Endothelial cell of umbilical vein (primary cell): ENCODE measurements around the gene JMJD8. TPM values are rescaled to one million over a fixed set of nuclear protein-coding genes. Genes with fewer than 3 reads are reported as not detected.

Source experiments
- BruUV-seq: library from RNA; stranded (reverse); fragments of 400-500 nt; replicated peaks from 2 replicates; lab custom pipeline; 2021; lab: Mats Ljungman, UMichigan
- CTCF ChIA-PET: fragments of 300-600, 350-600 bp; sonication (Branson Sonifier 250); formaldehyde crosslinking; loops from one replicate; lab custom pipeline; 2021; ENCODE audit warnings: antibody characterized with exemption, inconsistent platforms; lab: Charles Lee
- POLR2A ChIA-PET: fragments of 300-600, 350-600 bp; sonication (Branson Sonifier 250); formaldehyde crosslinking; loops from one replicate; lab custom pipeline; 2021; ENCODE audit warnings: antibody characterized with exemption, inconsistent platforms; lab: Charles Lee
- DNase-seq: peaks from one replicate; pipeline ENCODE4 v3.0.0-alpha.2; 2011; ENCODE audit warnings: low read depth, low spot score
- FAIRE-seq: peaks from 2 replicates; lab custom pipeline; 2011; peaks lifted over from hg19 to GRCh38; lab: Jason Lieb, UNC
- H2AFZ ChIP-seq: 2 replicates; pipeline ENCODE4 v1.6.0; 2012; ENCODE audit warnings: low read depth, low read length, control low read depth, inconsistent platforms
- H3K27ac ChIP-seq: 2 replicates; pipeline ENCODE4 v1.5.1; 2011; ENCODE audit warnings: low read depth, mild to moderate bottlenecking, control low read depth, low read length, moderate library complexity; ENCODE audit not compliant: insufficient read depth
- H3K27me3 ChIP-seq, 2 experiments: 2 replicates each; pipeline versions ENCODE4 v1.6.0 to v1.6.1; 2011; ENCODE audit warnings: low read length in 2 of 2, mixed read lengths in 1 of 2; ENCODE audit not compliant: control insufficient read depth in 2 of 2, insufficient read depth in 2 of 2
- H3K36me3 ChIP-seq, 2 experiments: 2 replicates in 1 of 2; 3 replicates in 1 of 2; pipeline ENCODE4 v1.5.1; 2011; ENCODE audit warnings: low read length in 2 of 2, mild to moderate bottlenecking in 1 of 2, moderate library complexity in 1 of 2; ENCODE audit not compliant: control insufficient read depth in 2 of 2, insufficient read depth in 2 of 2; ENCODE audit errors: extremely low read depth in 1 of 2
- H3K4me1 ChIP-seq: 3 replicates; pipeline ENCODE4 v1.5.1; 2011; ENCODE audit warnings: mild to moderate bottlenecking, low read length; ENCODE audit not compliant: control insufficient read depth, insufficient read depth; ENCODE audit errors: extremely low read depth
- H3K4me2 ChIP-seq: 2 replicates; pipeline ENCODE4 v1.6.1; 2011; ENCODE audit warnings: low read length, control low read depth, mixed read lengths; ENCODE audit not compliant: insufficient read depth
- H3K4me3 ChIP-seq, 3 experiments: fragments of 200-600 bp in 1 of 3; sonication (generic), shearing (Covaris generic) in 1 of 3; replicated peaks in 1 of 3; 2 replicates each; pipeline ENCODE4 v1.5.1; 2011 to 2016; ENCODE audit warnings: control low read depth in 3 of 3, low read length in 3 of 3, mild to moderate bottlenecking in 2 of 3, inconsistent platforms in 1 of 3, low read depth in 1 of 3, moderate library complexity in 1 of 3; ENCODE audit not compliant: insufficient read depth in 1 of 3
- H3K79me2 ChIP-seq: 2 replicates; pipeline ENCODE4 v1.6.0; 2012; ENCODE audit warnings: low read length, inconsistent platforms; ENCODE audit not compliant: control insufficient read depth, insufficient read depth
- H3K9ac ChIP-seq: replicated peaks from 2 replicates; pipeline ENCODE3; 2011; ENCODE audit warnings: low read length, control low read depth; ENCODE audit not compliant: insufficient read depth; ENCODE audit errors: extremely low read depth
- H3K9me1 ChIP-seq: replicated peaks from 3 replicates; pipeline ENCODE4 v1.6.0; 2011; ENCODE audit warnings: mild to moderate bottlenecking, low read length; ENCODE audit not compliant: control insufficient read depth, insufficient read depth; ENCODE audit errors: extremely low read depth
- H3K9me3 ChIP-seq: replicated peaks from 2 replicates; pipeline ENCODE4 v1.5.1; 2012; ENCODE audit warnings: low read length, inconsistent platforms; ENCODE audit not compliant: control insufficient read depth, insufficient read depth
- H4K20me1 ChIP-seq: replicated peaks from 2 replicates; pipeline ENCODE3; 2011; ENCODE audit warnings: mild to moderate bottlenecking, low read length; ENCODE audit not compliant: control insufficient read depth, insufficient read depth; ENCODE audit errors: extremely low read depth
- CTCF ChIP-seq, 2 donors: IDR thresholded peaks; 1 replicate in 1 of 2; 2 replicates in 1 of 2; pipeline ENCODE4 v1.5.1; 2011; ENCODE audit warnings: low read length in 2 of 2, mild to moderate bottlenecking in 2 of 2, moderate library complexity in 2 of 2, control low read depth in 1 of 2, inconsistent platforms in 1 of 2, low read depth in 1 of 2; ENCODE audit not compliant: insufficient read depth in 1 of 2; ENCODE audit errors: extremely low read depth in 1 of 2
- EZH2 ChIP-seq: IDR thresholded peaks from 2 replicates; pipeline ENCODE4 v1.6.1; 2012; ENCODE audit warnings: borderline replicate concordance, low read depth, mild to moderate bottlenecking, moderate library complexity, low read length, inconsistent platforms; ENCODE audit not compliant: severe bottlenecking
- FOS ChIP-seq: IDR thresholded peaks from 2 replicates; pipeline ENCODE4 v1.6.1; 2011; ENCODE audit warnings: mild to moderate bottlenecking, low read length, moderate library complexity, borderline replicate concordance; ENCODE audit not compliant: insufficient read depth
- GATA2 ChIP-seq: IDR thresholded peaks from 2 replicates; pipeline ENCODE4 v1.7.0; 2011; ENCODE audit warnings: low read depth, mild to moderate bottlenecking, moderate library complexity, mixed read lengths, low read length; ENCODE audit not compliant: insufficient read length, insufficient read depth
- JUN ChIP-seq: IDR thresholded peaks from 2 replicates; pipeline ENCODE4 v1.6.1; 2011; ENCODE audit warnings: borderline replicate concordance, low read depth; ENCODE audit not compliant: insufficient read length, insufficient read depth
- MAX ChIP-seq: IDR thresholded peaks from 2 replicates; pipeline ENCODE4 v1.6.1; 2011; ENCODE audit not compliant: insufficient read depth, insufficient read length
- MYC ChIP-seq: IDR thresholded peaks from one replicate; pipeline ENCODE4 v1.6.1; 2011; ENCODE audit warnings: mild to moderate bottlenecking, low read depth, low read length
- POLR2A ChIP-seq: IDR thresholded peaks from 2 replicates; pipeline ENCODE4 v1.6.1; 2012; ENCODE audit warnings: low read depth, mild to moderate bottlenecking, control low read depth, low read length
- POLR2AphosphoS5 ChIP-seq: IDR thresholded peaks from 2 replicates; pipeline ENCODE4 v1.6.1; 2012; ENCODE audit warnings: low read depth, mild to moderate bottlenecking, control low read depth, low read length, moderate library complexity; ENCODE audit not compliant: insufficient read depth
- dilution Hi-C: fragments of 300-500 bp; cut with MboI; formaldehyde crosslinking; loops from one replicate; pipeline ENCODE4 v1.15.0; 2019; ENCODE audit warnings: low sequenced_read_pairs; ENCODE audit not compliant: extremely low pct_ligation_motif_present
- intact Hi-C: fragments of 100-400 bp; cut with micrococcal nuclease; formaldehyde crosslinking; loops from one replicate; pipeline ENCODE4 v1.10.0; 2022
- polyA plus RNA-seq, 4 experiments: library from polyadenylated mRNA; depleted of rRNA in 3 of 4; stranded (reverse) in 3 of 4; unstranded in 1 of 4; fragments of >200 nt; gene quantifications; 2 replicates each; pipeline versions ENCODE4 v1.2.1 to v1.2.3, GENCODE V29; 2011 to 2012; ENCODE audit warnings: missing spikeins in 1 of 4
- total RNA-seq: library from RNA; stranded (reverse); gene quantifications from 2 replicates; pipeline ENCODE4 v1.2.3, GENCODE V29; 2021

Gene JMJD8
- total and polyA plus RNA-seq, 2 donors (not counting 3 experiments of a cell fraction or from before 2014, with no cell fraction given) = 55.1 to 102 TPM

DNA sequence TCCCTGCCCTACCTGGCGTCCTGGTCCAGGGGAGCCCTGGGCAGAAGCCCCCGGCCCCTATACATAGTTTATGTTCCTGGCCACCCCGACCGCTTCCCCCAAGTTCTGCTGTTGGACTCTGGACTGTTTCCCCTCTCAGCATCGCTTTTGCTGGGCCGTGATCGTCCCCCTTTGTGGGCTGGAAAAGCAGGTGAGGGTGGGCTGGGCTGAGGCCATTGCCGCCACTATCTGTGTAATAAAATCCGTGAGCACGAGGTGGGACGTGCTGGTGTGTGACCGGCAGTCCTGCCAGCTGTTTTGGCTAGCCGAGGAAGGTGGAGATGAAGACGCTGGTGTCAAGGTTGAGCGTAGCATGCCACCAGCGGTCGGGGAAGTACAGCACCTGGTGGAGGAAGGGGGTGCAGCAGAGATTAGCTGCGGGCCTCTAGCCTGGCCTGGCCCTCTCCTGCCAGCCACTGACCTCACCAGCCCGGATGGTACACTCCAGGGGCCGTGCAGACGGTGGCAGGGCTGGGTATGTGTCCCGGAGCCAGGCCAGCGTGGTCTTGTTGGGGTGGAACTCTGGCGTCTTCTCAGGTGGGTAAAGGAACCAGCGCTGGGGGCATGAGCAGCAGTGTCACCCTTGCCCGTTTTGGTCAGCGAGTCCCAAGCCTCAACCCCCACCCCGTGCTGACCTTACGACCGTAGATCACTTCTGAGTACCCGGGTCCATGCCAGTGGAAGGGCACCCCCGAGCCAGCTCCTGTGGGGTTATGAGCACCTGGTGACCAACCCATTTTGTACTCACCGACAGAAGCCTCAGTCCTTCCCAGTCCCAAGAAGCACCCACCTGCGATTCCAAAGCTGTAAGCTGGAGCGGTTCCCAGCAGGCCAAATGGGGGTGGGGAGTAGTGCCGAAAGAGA is 1.4 kb downstream of the JMJD8 start:
- Histone ChIP-seq H3K4me2 (no peak overlapping the region), H3K79me2 (peaks cover 31% of the 10 kb centered on the region), H3K4me3 (no peak overlapping the region), H3K4me1 (peaks cover 20% of the 10 kb centered on the region), H3K27ac (no peak overlapping the region), H3K27me3 (no peaks in the 10 kb centered on the region), H3K9me1 (no peaks in the 10 kb centered on the region), H3K9me3 (no peaks in the 10 kb centered on the region), H3K9ac (no peak overlapping the region), H4K20me1 (no peaks in the 10 kb centered on the region), H3K36me3 (peaks cover 7 to 19% of the 10 kb centered on the region in 2 experiments), H2AFZ (no peak overlapping the region)
- ChIA-PET POLR2A (no interaction called here), CTCF (no interaction called here)
- BruUV-seq = no TSS peak
- intact Hi-C loops = no loop called here
- FAIRE-seq (no peak), DNase-seq (no peak)
- dilution Hi-C loops = no loop called here
- TF ChIP-seq FOS = no peak
- no peak for TF ChIP-seq MYC
- no peak for TF ChIP-seq POLR2A
- TF ChIP-seq CTCF (IDR thresholded peaks at IDR 0.05; ENCODE audit: extremely low read depth in 1 of 2, insufficient read depth in 1 of 2, low read depth in 1 of 2, low read length in 2 of 2) = no peak
- TF ChIP-seq POLR2AphosphoS5 = no peak
- TF ChIP-seq JUN = no peak
- TF ChIP-seq MAX = no peak
- TF ChIP-seq EZH2 = no peak
- no peak for TF ChIP-seq GATA2
